ENCODE results near the gene REEP1.

REEP1 gene

GRCh38 chr2:86344404-86344803 is 7.0 kb upstream of the REEP1 start:
- no peak overlapping the region for H3K27ac ChIP-seq
- no peaks in the 10 kb centered on the region for H3K27me3 ChIP-seq (ENCODE audit: insufficient read depth, low read depth, severe bottlenecking)
- no peak overlapping the region for H3K4me3 ChIP-seq (ENCODE audit: low read depth, low read length)
- TF ChIP-seq CTCF (IDR thresholded peaks at IDR 0.05; ENCODE audit: low read depth, low read length), result no peak
- H3K36me3 ChIP-seq, result no peaks in the 10 kb centered on the region
- peaks cover 4% of the 10 kb centered on the region for H3K9me3 ChIP-seq (ENCODE audit: severe bottlenecking)
- DNase-seq, result no peak

- no peak overlapping the region for H3K4me3 ChIP-seq (ENCODE audit: low read depth, low read length)
- no peak for TF ChIP-seq CTCF (IDR thresholded peaks at IDR 0.05; ENCODE audit: low read depth, low read length)
- no peaks in the 10 kb centered on the region for H3K36me3 ChIP-seq
- DNase-seq, result no peak
- no peak overlapping the region for H3K27ac ChIP-seq
- H3K27me3 ChIP-seq (ENCODE audit: insufficient read depth, low read depth, severe bottlenecking), result no peaks in the 10 kb centered on the region
- peaks cover 4% of the 10 kb centered on the region for H3K9me3 ChIP-seq (ENCODE audit: severe bottlenecking)
These were observed 5.1 kb upstream of the REEP1 start for GRCh38 chr2:86342488-86342887.

GRCh38 chr2:86341470-86341869 is 4.0 kb upstream of the REEP1 start:
- Histone ChIP-seq H3K4me3 (ENCODE audit: low read depth, low read length) (no peak overlapping the region), H3K36me3 (no peaks in the 10 kb centered on the region), H3K27ac (no peak overlapping the region), H3K9me3 (ENCODE audit: severe bottlenecking) (peaks cover 4% of the 10 kb centered on the region), H3K27me3 (ENCODE audit: insufficient read depth, low read depth, severe bottlenecking) (no peaks in the 10 kb centered on the region)
- TF ChIP-seq CTCF (IDR thresholded peaks at IDR 0.05; ENCODE audit: low read depth, low read length), result no peak
- no peak for DNase-seq

- H3K27me3 ChIP-seq (ENCODE audit: insufficient read depth, low read depth, severe bottlenecking), result no peaks in the 10 kb centered on the region
- no peak overlapping the region for H3K27ac ChIP-seq
- no peak overlapping the region for H3K4me3 ChIP-seq (ENCODE audit: low read depth, low read length)
- no peaks in the 10 kb centered on the region for H3K36me3 ChIP-seq
- H3K9me3 ChIP-seq (ENCODE audit: severe bottlenecking), result peaks cover 4% of the 10 kb centered on the region
- no peak for DNase-seq
- no peak for TF ChIP-seq CTCF (IDR thresholded peaks at IDR 0.05; ENCODE audit: low read depth, low read length)
These were observed 1.4 kb upstream of the REEP1 start for GRCh38 chr2:86338778-86339295.

GRCh38 chr2:86336675-86337243 is 667 bp downstream of the REEP1 start:
- no peaks in the 10 kb centered on the region for H3K36me3 ChIP-seq
- H3K4me3 ChIP-seq (ENCODE audit: low read depth, low read length), result peak overlapping the region; percentile 76
- 0 out of 2 replicates have a peak, but pooled peaks have one; percentile 8 for TF ChIP-seq CTCF (IDR thresholded peaks at IDR 0.05; ENCODE audit: low read depth, low read length)
- DNase-seq, result peak; percentile 23
- peaks cover 3% of the 10 kb centered on the region for H3K9me3 ChIP-seq (ENCODE audit: severe bottlenecking)
- H3K27me3 ChIP-seq (ENCODE audit: insufficient read depth, low read depth, severe bottlenecking), result no peaks in the 10 kb centered on the region
- H3K27ac ChIP-seq, result peak overlapping the region; percentile 36; the same call in 1 of the 2 replicates

Measured in WERI-Rb-1 (cell line).